Measurements from ENCODE around the gene KLF6. TPM values are rescaled to one million over a fixed set of nuclear protein-coding genes. Genes with fewer than 3 reads are reported as not detected.

KLF6 gene
- total RNA-seq, 2 experiments from 2014 or later: 116 to 120 TPM

DNA sequence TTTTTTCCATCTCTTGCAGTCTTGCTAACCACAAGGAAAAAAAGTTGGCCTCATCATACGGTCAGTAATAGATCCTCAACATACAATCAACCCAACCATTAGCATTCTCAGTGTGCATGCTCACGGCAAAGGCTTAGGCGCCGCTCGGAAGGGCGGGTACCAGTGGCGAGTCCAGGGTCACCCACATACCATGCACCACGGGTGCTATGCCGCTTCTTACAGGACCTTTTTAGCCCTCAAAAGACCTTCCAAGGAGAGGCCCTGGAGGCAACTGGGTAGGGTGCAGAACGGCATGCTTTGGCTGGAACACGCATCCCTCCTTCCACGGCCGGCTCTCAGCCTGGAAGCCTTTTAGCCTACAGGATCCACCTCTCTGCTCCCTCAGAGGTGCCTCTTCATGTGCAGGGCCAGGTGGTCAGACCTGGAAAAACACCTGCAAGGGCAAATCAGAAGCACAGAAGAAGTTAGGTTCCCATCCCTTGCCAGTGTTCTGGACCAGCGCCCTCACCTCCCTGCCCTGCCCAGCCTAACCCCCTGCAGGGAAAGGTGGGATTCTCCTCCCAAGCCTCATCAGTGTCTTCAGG lies 5.8 kb downstream of the KLF6 start:
- Mint-ChIP-seq H3K27ac (peak overlapping the region; percentile 85), H3K9me3 (no peaks in the 10 kb centered on the region), H3K4me3 (peak overlapping the region; percentile 93), H3K4me1 (ENCODE audit: low read depth) (peaks cover 76% of the 10 kb centered on the region), H3K27me3 (no peaks in the 10 kb centered on the region), H3K36me3 (ENCODE audit: low read depth) (peaks cover 92% of the 10 kb centered on the region)
- intact Hi-C loops (cut with micrococcal nuclease): loop anchor here (5.0 kb wide), 1 partner anchor 112 kb away; no protein-coding TSS in a partner anchor
- POLR2A ChIA-PET: interaction anchor here (1.0 to 5.9 kb wide), 5 partner anchors 16 to 111 kb away, joined by 3 to 61 read pairs (median 4); no protein-coding TSS in a partner anchor
- DNase-seq (no peak), ATAC-seq (no peak)
- CTCF ChIA-PET: interaction anchor here (2.4 kb wide), 1 partner anchor 582 kb away, joined by 5 read pairs; no protein-coding TSS in a partner anchor
- TF ChIP-seq, protein P1, sequence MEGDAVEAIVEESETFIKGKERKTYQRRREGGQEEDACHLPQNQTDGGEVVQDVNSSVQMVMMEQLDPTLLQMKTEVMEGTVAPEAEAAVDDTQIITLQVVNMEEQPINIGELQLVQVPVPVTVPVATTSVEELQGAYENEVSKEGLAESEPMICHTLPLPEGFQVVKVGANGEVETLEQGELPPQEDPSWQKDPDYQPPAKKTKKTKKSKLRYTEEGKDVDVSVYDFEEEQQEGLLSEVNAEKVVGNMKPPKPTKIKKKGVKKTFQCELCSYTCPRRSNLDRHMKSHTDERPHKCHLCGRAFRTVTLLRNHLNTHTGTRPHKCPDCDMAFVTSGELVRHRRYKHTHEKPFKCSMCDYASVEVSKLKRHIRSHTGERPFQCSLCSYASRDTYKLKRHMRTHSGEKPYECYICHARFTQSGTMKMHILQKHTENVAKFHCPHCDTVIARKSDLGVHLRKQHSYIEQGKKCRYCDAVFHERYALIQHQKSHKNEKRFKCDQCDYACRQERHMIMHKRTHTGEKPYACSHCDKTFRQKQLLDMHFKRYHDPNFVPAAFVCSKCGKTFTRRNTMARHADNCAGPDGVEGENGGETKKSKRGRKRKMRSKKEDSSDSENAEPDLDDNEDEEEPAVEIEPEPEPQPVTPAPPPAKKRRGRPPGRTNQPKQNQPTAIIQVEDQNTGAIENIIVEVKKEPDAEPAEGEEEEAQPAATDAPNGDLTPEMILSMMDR (IDR thresholded peaks at IDR 0.05): no peak

DNA sequence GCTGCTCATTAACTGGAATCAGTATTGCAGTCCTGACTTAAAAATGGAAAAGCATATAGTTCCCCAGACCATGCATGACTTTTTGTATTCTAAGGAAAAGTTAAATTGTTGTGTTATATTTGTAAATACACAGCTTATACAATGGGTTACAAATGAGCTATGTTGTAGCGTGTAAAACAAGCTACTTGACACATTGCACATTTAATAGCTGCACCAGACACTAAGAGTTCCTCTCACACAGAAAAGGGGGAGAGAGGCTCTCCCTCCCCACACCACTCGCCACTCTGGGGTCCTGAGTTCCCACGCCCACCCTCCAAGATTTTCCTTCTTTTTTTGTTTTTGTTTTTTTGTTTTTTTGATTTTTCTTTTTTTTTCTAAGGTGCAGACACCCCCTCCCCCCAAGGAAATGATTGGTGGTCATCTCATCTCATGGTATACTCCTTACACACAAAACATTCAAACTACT lies 6.3 kb downstream of the KLF6 start:
- DNase-seq (no peak), ATAC-seq (no peak)
- peak overlapping the region; percentile 93 for H3K4me3 Mint-ChIP-seq
- intact Hi-C loops (cut with micrococcal nuclease): loop anchor here (5.0 kb wide), 1 partner anchor 111 kb away; no protein-coding TSS in a partner anchor
- POLR2A ChIA-PET: interaction anchor here (0.6 to 5.9 kb wide), 13 partner anchors 15 to 724 kb away, joined by 3 to 61 read pairs (median 4); no protein-coding TSS in a partner anchor
- H3K4me1 Mint-ChIP-seq (ENCODE audit: low read depth): peaks cover 76% of the 10 kb centered on the region
- TF ChIP-seq, protein P1 (IDR thresholded peaks at IDR 0.05): no peak
- CTCF ChIA-PET: interaction anchor here (2.4 kb wide), 1 partner anchor 581 kb away, joined by 5 read pairs; no protein-coding TSS in a partner anchor
- H3K27ac Mint-ChIP-seq: peak overlapping the region; percentile 85
- H3K9me3 Mint-ChIP-seq: no peaks in the 10 kb centered on the region
- peaks cover 87% of the 10 kb centered on the region for H3K36me3 Mint-ChIP-seq (ENCODE audit: low read depth)
- H3K27me3 Mint-ChIP-seq: no peaks in the 10 kb centered on the region

DNA sequence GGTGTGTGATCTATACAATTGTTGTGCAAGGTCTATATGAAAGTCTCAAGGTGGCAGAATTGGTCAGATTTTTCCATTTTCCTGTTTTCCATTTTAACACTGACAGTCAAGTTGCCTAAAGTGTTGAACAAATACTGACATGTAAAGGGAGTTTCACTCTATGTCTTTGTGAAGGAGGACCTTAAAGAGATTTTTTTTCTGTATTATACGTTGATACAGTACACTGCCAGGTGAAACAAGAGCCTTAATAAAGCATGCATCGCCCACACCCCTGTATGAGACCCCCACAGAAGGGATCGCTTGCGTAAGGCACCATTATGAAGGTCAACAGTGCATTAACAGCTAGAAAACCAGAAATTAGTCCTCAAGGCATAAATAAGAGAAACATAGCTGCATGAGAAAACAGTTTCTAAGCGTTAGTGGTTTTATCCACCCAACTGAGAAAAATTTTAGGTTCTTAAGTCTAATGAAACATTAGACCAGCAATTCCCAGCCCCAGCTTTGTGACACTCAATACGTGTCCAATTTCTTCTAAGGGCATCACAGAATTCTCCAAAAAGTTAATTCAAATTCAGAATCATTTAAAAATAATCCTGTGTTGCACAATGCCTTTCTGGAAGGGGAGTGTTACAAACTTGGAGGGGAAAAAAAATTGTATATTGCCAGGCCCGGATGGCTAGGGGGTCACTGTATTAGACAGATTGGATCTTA lies 6.9 kb downstream of the KLF6 start:
- no peak for DNase-seq
- H3K9me3 Mint-ChIP-seq: no peaks in the 10 kb centered on the region
- peak overlapping the region; percentile 85 for H3K27ac Mint-ChIP-seq
- CTCF ChIA-PET: interaction anchor here (1.3 to 2.4 kb wide), 2 partner anchors 20 to 580 kb away, joined by 5 read pairs; no protein-coding TSS in a partner anchor
- H3K27me3 Mint-ChIP-seq: no peaks in the 10 kb centered on the region
- no peak for ATAC-seq
- TF ChIP-seq, protein P1 (IDR thresholded peaks at IDR 0.05): no peak
- intact Hi-C loops (cut with micrococcal nuclease): loop anchor here (5.0 kb wide), 1 partner anchor 111 kb away; no protein-coding TSS in a partner anchor
- H3K4me1 Mint-ChIP-seq (ENCODE audit: low read depth): peaks cover 76% of the 10 kb centered on the region
- H3K36me3 Mint-ChIP-seq (ENCODE audit: low read depth): peaks cover 81% of the 10 kb centered on the region
- peak overlapping the region; percentile 93 for H3K4me3 Mint-ChIP-seq
- POLR2A ChIA-PET: interaction anchor here (0.6 to 6.3 kb wide), 15 partner anchors 6 to 725 kb away, joined by 3 to 61 read pairs (median 4); partner anchors contain the start of gene KLF6

DNA sequence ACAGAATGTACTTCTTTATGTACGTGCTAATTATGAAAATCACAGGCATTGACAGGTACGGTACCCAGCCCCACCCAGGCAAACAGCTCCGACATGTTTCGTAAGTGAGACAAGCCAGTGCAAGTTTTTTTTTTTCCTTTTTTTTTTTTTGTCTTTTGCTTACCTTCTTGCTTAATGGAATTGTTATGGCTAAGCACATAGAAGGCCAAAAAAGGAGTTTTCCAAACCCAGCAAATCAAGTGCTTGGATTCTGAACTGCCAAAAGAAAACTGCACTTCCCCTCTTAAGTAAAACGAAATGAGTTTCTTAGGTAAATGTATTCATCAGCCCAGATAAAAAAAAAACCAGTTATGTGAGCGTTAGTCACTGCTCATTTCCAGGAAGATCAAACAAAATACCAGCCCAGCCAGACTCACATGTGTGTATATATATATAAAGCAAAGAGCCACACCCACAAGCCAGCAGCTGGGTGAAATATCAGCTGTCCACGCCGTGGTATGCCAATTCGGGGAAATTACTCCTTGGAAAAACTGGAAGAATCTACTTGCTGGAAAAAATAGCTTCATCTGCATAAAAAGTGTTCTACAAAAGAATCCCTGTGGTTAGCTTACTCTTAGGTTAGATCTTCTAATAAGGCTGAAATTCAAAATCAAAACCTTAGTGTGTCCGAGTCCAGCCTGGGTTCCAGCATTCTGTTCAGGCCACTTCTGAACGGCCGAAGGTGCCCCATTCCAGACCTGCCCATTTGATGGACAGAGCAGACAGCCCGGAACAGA lies 8.0 kb downstream of the KLF6 start:
- peaks cover 71% of the 10 kb centered on the region for H3K4me1 Mint-ChIP-seq (ENCODE audit: low read depth)
- peak overlapping the region; percentile 56 for H3K4me3 Mint-ChIP-seq
- TF ChIP-seq, protein P1 (IDR thresholded peaks at IDR 0.05): no peak
- H3K27me3 Mint-ChIP-seq: no peaks in the 10 kb centered on the region
- no peaks in the 10 kb centered on the region for H3K9me3 Mint-ChIP-seq
- peak overlapping the region; percentile 85 for H3K27ac Mint-ChIP-seq
- intact Hi-C loops (cut with micrococcal nuclease): loop anchor here (5.0 kb wide), 1 partner anchor 110 kb away; no protein-coding TSS in a partner anchor
- DNase-seq: peak; percentile 76
- ChIA-PET CTCF (interaction anchor here (1.3 to 2.4 kb wide), 2 partner anchors 19 to 579 kb away, joined by 5 read pairs; no protein-coding TSS in a partner anchor), POLR2A (interaction anchor here (0.6 to 6.3 kb wide), 16 partner anchors 7 to 780 kb away, joined by 3 to 61 read pairs (median 4); partner anchors contain the start of gene KLF6)
- peak; percentile 66 for ATAC-seq
- peaks cover 70% of the 10 kb centered on the region for H3K36me3 Mint-ChIP-seq (ENCODE audit: low read depth)
